ENCODE data around the gene MITD1. TPM values are rescaled to one million over a fixed set of nuclear protein-coding genes. Genes with fewer than 3 reads are reported as not detected.

The MITD1 gene
- polyA plus RNA-seq (2013) = 51.3 TPM

GRCh38 chr2:99180755-99181623 lies at the start of gene MITD1, which contains the start of gene MRPL30:
TSS of gene MITD1 (minus strand) at chr2:99181058. CDS start at chr2:99180981, 77 bp downstream.
TSS of gene MRPL30 (plus strand) at chr2:99181184. CDS start at chr2:99186204, 5,020 bp downstream.
- Histone ChIP-seq H3K36me3 (ENCODE audit: control insufficient read depth in 4 of 4, insufficient read depth in 4 of 4, low read length in 3 of 4) (peaks cover 0 to 2% (median under 1%) of the 10 kb centered on the region in 4 experiments), H3K4me3 (ENCODE audit: control insufficient read depth in 1 of 7, extremely low read depth in 1 of 7, insufficient read depth in 4 of 7, low read depth in 2 of 7, low read length in 6 of 7) (peak within 1 kb of the TSS; percentile 86 to 100 (median 95)), H3K4me1 (ENCODE audit: control extremely low read depth in 1 of 4, control insufficient read depth in 4 of 4, insufficient read depth in 4 of 4, low read length in 3 of 4) (peaks cover 10 to 23% (median 16%) of the 10 kb centered on the region in 4 experiments), H3K9me3 (ENCODE audit: control extremely low read depth in 1 of 5, control insufficient read depth in 4 of 5, insufficient read depth in 2 of 5, low read depth in 1 of 5, low read length in 4 of 5) (no peaks in the 10 kb centered on the region), H3K27me3 (replicated peaks in 2 of 5; ENCODE audit: control insufficient read depth in 4 of 5, insufficient read depth in 5 of 5, low read length in 4 of 5) (no peaks in the 10 kb centered on the region), H3K27ac (ENCODE audit: insufficient read depth in 1 of 2, low read depth in 1 of 2, low read length in 2 of 2, poor library complexity in 1 of 2, severe bottlenecking in 2 of 2) (peak within 1 kb of the TSS; percentile 79 to 92)
- WGBS (ENCODE audit: insufficient coverage) = under 1% methylated on average over 36 of the region's 39 CpGs
- POLR2A ChIA-PET = interaction anchor here (0.6 to 2.0 kb wide), 4 partner anchors 26 to 155 kb away, joined by 3 to 10 read pairs (median 4); partner anchors contain the start of genes C2orf15, LIPT1, TSGA10 and TXNDC9
- CTCF ChIA-PET = interaction anchor here (0.7 to 1.6 kb wide), 9 partner anchors 8 to 157 kb away, joined by 3 to 7 read pairs (median 4); partner anchors contain the start of gene EIF5B
- DNase-seq = peak; percentile 96 to 98 (median 97)

- H3K9me3 ChIP-seq (ENCODE audit: control extremely low read depth in 1 of 5, control insufficient read depth in 4 of 5, insufficient read depth in 2 of 5, low read depth in 1 of 5, low read length in 4 of 5) = no peaks in the 10 kb centered on the region
- peak in 1 of 3 donors; percentile 3 for DNase-seq
- ChIA-PET CTCF (no interaction called here), POLR2A (no interaction called here)
- peaks cover 0 to 7% (median 0%) of the 10 kb centered on the region in 4 experiments for H3K4me1 ChIP-seq (ENCODE audit: control extremely low read depth in 1 of 4, control insufficient read depth in 4 of 4, insufficient read depth in 4 of 4, low read length in 3 of 4)
- no peak overlapping the region for H3K27ac ChIP-seq (ENCODE audit: insufficient read depth in 1 of 2, low read depth in 1 of 2, low read length in 2 of 2, poor library complexity in 1 of 2, severe bottlenecking in 2 of 2)
- H3K4me3 ChIP-seq (ENCODE audit: control insufficient read depth in 1 of 7, extremely low read depth in 1 of 7, insufficient read depth in 4 of 7, low read depth in 2 of 7, low read length in 6 of 7) = no peak overlapping the region
- H3K36me3 ChIP-seq (ENCODE audit: control insufficient read depth in 4 of 4, insufficient read depth in 4 of 4, low read length in 3 of 4) = peaks cover 0 to 3% (median 0%) of the 10 kb centered on the region in 4 experiments
- 88% methylated on average over 1 of the region's 4 CpGs for WGBS (ENCODE audit: insufficient coverage)
- no peaks in the 10 kb centered on the region for H3K27me3 ChIP-seq (replicated peaks in 2 of 5; ENCODE audit: control insufficient read depth in 4 of 5, insufficient read depth in 5 of 5, low read length in 4 of 5)
These were observed 37.2 kb upstream of the MITD1 start for GRCh38 chr2:99217929-99218501.

- ChIA-PET POLR2A (no interaction called here), CTCF (no interaction called here)
- no peak for DNase-seq
These were observed 35.2 kb upstream of the MITD1 start for GRCh38 chr2:99216096-99216495.

GRCh38 chr2:99205491-99205890 lies 24.6 kb upstream of the MITD1 start:
- Histone ChIP-seq H3K4me1 (ENCODE audit: control extremely low read depth in 1 of 4, control insufficient read depth in 4 of 4, insufficient read depth in 4 of 4, low read length in 3 of 4) (no peaks in the 10 kb centered on the region), H3K27me3 (replicated peaks in 2 of 5; ENCODE audit: control insufficient read depth in 4 of 5, insufficient read depth in 5 of 5, low read length in 4 of 5) (no peaks in the 10 kb centered on the region), H3K9me3 (ENCODE audit: control extremely low read depth in 1 of 5, control insufficient read depth in 4 of 5, insufficient read depth in 2 of 5, low read depth in 1 of 5, low read length in 4 of 5) (peaks cover 0 to 14% (median 3%) of the 10 kb centered on the region in 5 experiments), H3K36me3 (ENCODE audit: control insufficient read depth in 4 of 4, insufficient read depth in 4 of 4, low read length in 3 of 4) (no peaks in the 10 kb centered on the region), H3K4me3 (ENCODE audit: control insufficient read depth in 1 of 7, extremely low read depth in 1 of 7, insufficient read depth in 4 of 7, low read depth in 2 of 7, low read length in 6 of 7) (no peak overlapping the region), H3K27ac (ENCODE audit: insufficient read depth in 1 of 2, low read depth in 1 of 2, low read length in 2 of 2, poor library complexity in 1 of 2, severe bottlenecking in 2 of 2) (no peak overlapping the region)
- no peak for DNase-seq
- ChIA-PET POLR2A (no interaction called here), CTCF (no interaction called here)
- WGBS (ENCODE audit: insufficient coverage) = 100% methylated on average over 4 of the region's 5 CpGs

More at GRCh38 chr2:99216096-99216495, 35.2 kb upstream of the MITD1 start:
- Histone ChIP-seq H3K9me3 (ENCODE audit: control extremely low read depth in 1 of 5, control insufficient read depth in 4 of 5, insufficient read depth in 2 of 5, low read depth in 1 of 5, low read length in 4 of 5) (no peaks in the 10 kb centered on the region), H3K4me1 (ENCODE audit: control extremely low read depth in 1 of 4, control insufficient read depth in 4 of 4, insufficient read depth in 4 of 4, low read length in 3 of 4) (peaks cover 0 to 7% (median 0%) of the 10 kb centered on the region in 4 experiments), H3K36me3 (ENCODE audit: control insufficient read depth in 4 of 4, insufficient read depth in 4 of 4, low read length in 3 of 4) (peaks cover 0 to 3% (median 0%) of the 10 kb centered on the region in 4 experiments), H3K27ac (ENCODE audit: insufficient read depth in 1 of 2, low read depth in 1 of 2, low read length in 2 of 2, poor library complexity in 1 of 2, severe bottlenecking in 2 of 2) (no peak overlapping the region), H3K4me3 (ENCODE audit: control insufficient read depth in 1 of 7, extremely low read depth in 1 of 7, insufficient read depth in 4 of 7, low read depth in 2 of 7, low read length in 6 of 7) (no peak overlapping the region), H3K27me3 (replicated peaks in 2 of 5; ENCODE audit: control insufficient read depth in 4 of 5, insufficient read depth in 5 of 5, low read length in 4 of 5) (no peaks in the 10 kb centered on the region)
- no CpG with 5 or more reads among the region's 2 CpGs for WGBS (ENCODE audit: insufficient coverage)

GRCh38 chr2:99201959-99202678 lies 21.3 kb upstream of the MITD1 start:
- CTCF ChIA-PET = no interaction called here
- peaks cover 0 to 7% (median 0%) of the 10 kb centered on the region in 5 experiments for H3K9me3 ChIP-seq (ENCODE audit: control extremely low read depth in 1 of 5, control insufficient read depth in 4 of 5, insufficient read depth in 2 of 5, low read depth in 1 of 5, low read length in 4 of 5)

GRCh38 chr2:99200076-99200800 lies 19.4 kb upstream of the MITD1 start:
- CTCF ChIA-PET = no interaction called here
- Histone ChIP-seq H3K4me1 (ENCODE audit: control extremely low read depth in 1 of 4, control insufficient read depth in 4 of 4, insufficient read depth in 4 of 4, low read length in 3 of 4) (no peaks in the 10 kb centered on the region), H3K4me3 (ENCODE audit: control insufficient read depth in 1 of 7, extremely low read depth in 1 of 7, insufficient read depth in 4 of 7, low read depth in 2 of 7, low read length in 6 of 7) (no peak overlapping the region), H3K27me3 (replicated peaks in 2 of 5; ENCODE audit: control insufficient read depth in 4 of 5, insufficient read depth in 5 of 5, low read length in 4 of 5) (no peaks in the 10 kb centered on the region), H3K36me3 (ENCODE audit: control insufficient read depth in 4 of 4, insufficient read depth in 4 of 4, low read length in 3 of 4) (peaks cover 5 to 30% (median 17%) of the 10 kb centered on the region in 4 experiments), H3K9me3 (ENCODE audit: control extremely low read depth in 1 of 5, control insufficient read depth in 4 of 5, insufficient read depth in 2 of 5, low read depth in 1 of 5, low read length in 4 of 5) (peaks cover 0 to 2% (median 0%) of the 10 kb centered on the region in 5 experiments), H3K27ac (ENCODE audit: insufficient read depth in 1 of 2, low read depth in 1 of 2, low read length in 2 of 2, poor library complexity in 1 of 2, severe bottlenecking in 2 of 2) (no peak overlapping the region)
- 90% methylated on average over 2 of the region's 7 CpGs for WGBS (ENCODE audit: insufficient coverage)
- DNase-seq = no peak
- POLR2A ChIA-PET = no interaction called here

More at GRCh38 chr2:99201959-99202678, 21.3 kb upstream of the MITD1 start:
- Histone ChIP-seq H3K27me3 (replicated peaks in 2 of 5; ENCODE audit: control insufficient read depth in 4 of 5, insufficient read depth in 5 of 5, low read length in 4 of 5) (no peaks in the 10 kb centered on the region), H3K4me3 (ENCODE audit: control insufficient read depth in 1 of 7, extremely low read depth in 1 of 7, insufficient read depth in 4 of 7, low read depth in 2 of 7, low read length in 6 of 7) (no peak overlapping the region), H3K36me3 (ENCODE audit: control insufficient read depth in 4 of 4, insufficient read depth in 4 of 4, low read length in 3 of 4) (peaks cover 0 to 14% (median 7%) of the 10 kb centered on the region in 4 experiments), H3K27ac (ENCODE audit: insufficient read depth in 1 of 2, low read depth in 1 of 2, low read length in 2 of 2, poor library complexity in 1 of 2, severe bottlenecking in 2 of 2) (no peak overlapping the region), H3K4me1 (ENCODE audit: control extremely low read depth in 1 of 4, control insufficient read depth in 4 of 4, insufficient read depth in 4 of 4, low read length in 3 of 4) (no peaks in the 10 kb centered on the region)
- POLR2A ChIA-PET = no interaction called here
- DNase-seq = no peak
- 100% methylated on average over 2 of the region's 4 CpGs for WGBS (ENCODE audit: insufficient coverage)

All from common myeloid progenitor, CD34-positive (primary cell).